Measurements from ENCODE around the gene PDK1. TPM values are rescaled to one million over a fixed set of nuclear protein-coding genes. Genes with fewer than 3 reads are reported as not detected.
"Not testable (repeated sequence)": the region's sequence is repeated elsewhere in the genome, so short reads cannot be mapped to it uniquely, and the experiment has no call there.

PDK1 gene
- total RNA-seq, 1 experiment from 2014 or later = 11.7 TPM

GRCh38 chr2:172588931-172589330 is 33.0 kb downstream of the PDK1 start:
- no peaks in the 10 kb centered on the region for H3K27me3 ChIP-seq (ENCODE audit: control insufficient read depth, insufficient read depth, low read length)
- no peaks in the 10 kb centered on the region for H3K4me1 ChIP-seq (ENCODE audit: control insufficient read depth, insufficient read depth, low read length)
- in situ Hi-C loops (cut with HindIII; ENCODE audit: low pct_unique_long_range_greater_than_20kb, low sequenced_read_pairs) = no loop called here
- H3K4me3 ChIP-seq (ENCODE audit: low read depth in 2 of 2, low read length in 2 of 2) = no peak overlapping the region
- DNase-seq (ENCODE audit: low read depth, low spot score) (no peak), ATAC-seq (no peak)
- intact Hi-C loops (cut with micrococcal nuclease; ENCODE audit: unreplicated experiment) = no loop called here
- H3K27ac ChIP-seq (ENCODE audit: low read length) = no peak overlapping the region
- no TSS peak for BruUV-seq (replicated peaks)
- ChIA-PET CTCF (no interaction called here), POLR2A (interaction anchor here (0.6 kb wide), 1 partner anchor 730 kb away, joined by 3 read pairs; no protein-coding TSS in a partner anchor)
- TF ChIP-seq SIN3A (IDR thresholded peaks at IDR 0.05; ENCODE audit: borderline replicate concordance, insufficient read depth, low read depth, low read length) (no peak), POLR2AphosphoS5 (IDR thresholded peaks at IDR 0.05; ENCODE audit: low read depth, low read length) (no peak), REST (IDR thresholded peaks at IDR 0.05; ENCODE audit: insufficient read depth in 1 of 2, low read depth in 2 of 2, low read length in 1 of 2) (no peak), CTCF (IDR thresholded peaks at IDR 0.05) (no peak), TCF7L2 (IDR thresholded peaks at IDR 0.05; ENCODE audit: low read depth, low read length) (no peak)
- no peaks in the 10 kb centered on the region for H3K36me3 ChIP-seq (ENCODE audit: control insufficient read depth, insufficient read depth, low read length)
- H3K9me3 ChIP-seq (ENCODE audit: control insufficient read depth, insufficient read depth, low read depth, low read length) = no peaks in the 10 kb centered on the region

GRCh38 chr2:172591386-172591785 is 35.5 kb downstream of the PDK1 start:
- intact Hi-C loops (cut with micrococcal nuclease; ENCODE audit: unreplicated experiment); H3K4me1 ChIP-seq (ENCODE audit: control insufficient read depth, insufficient read depth, low read length); H3K4me3 ChIP-seq (ENCODE audit: low read depth in 2 of 2, low read length in 2 of 2); H3K27ac ChIP-seq (ENCODE audit: low read length); CTCF ChIA-PET; H3K9me3 ChIP-seq (ENCODE audit: control insufficient read depth, insufficient read depth, low read depth, low read length); ATAC-seq; H3K27me3 ChIP-seq (ENCODE audit: control insufficient read depth, insufficient read depth, low read length); in situ Hi-C loops (cut with HindIII; ENCODE audit: low pct_unique_long_range_greater_than_20kb, low sequenced_read_pairs); BruUV-seq (replicated peaks); H3K36me3 ChIP-seq (ENCODE audit: control insufficient read depth, insufficient read depth, low read length); DNase-seq (ENCODE audit: low read depth, low spot score); POLR2A ChIA-PET: not testable (repeated sequence)

- POLR2A ChIA-PET; H3K4me1 ChIP-seq (ENCODE audit: control insufficient read depth, insufficient read depth, low read length); ATAC-seq; in situ Hi-C loops (cut with HindIII; ENCODE audit: low pct_unique_long_range_greater_than_20kb, low sequenced_read_pairs); H3K27me3 ChIP-seq (ENCODE audit: control insufficient read depth, insufficient read depth, low read length); DNase-seq (ENCODE audit: low read depth, low spot score); H3K27ac ChIP-seq (ENCODE audit: low read length); H3K9me3 ChIP-seq (ENCODE audit: control insufficient read depth, insufficient read depth, low read depth, low read length); BruUV-seq (replicated peaks); H3K4me3 ChIP-seq (ENCODE audit: low read depth in 2 of 2, low read length in 2 of 2): not testable (repeated sequence)
- intact Hi-C loops (cut with micrococcal nuclease; ENCODE audit: unreplicated experiment) = loop anchor here (2.0 kb wide), 1 partner anchor 119 kb away; no protein-coding TSS in a partner anchor
- H3K36me3 ChIP-seq (ENCODE audit: control insufficient read depth, insufficient read depth, low read length) = peaks cover 10% of the 10 kb centered on the region
- CTCF ChIA-PET = interaction anchor here (0.8 kb wide), 1 partner anchor 119 kb away, joined by 3 read pairs; no protein-coding TSS in a partner anchor
These were observed 36.3 kb downstream of the PDK1 start for GRCh38 chr2:172592190-172592589.
